SK-N-SH (cell line): ENCODE results near the gene PAPPA2. TPM values are rescaled to one million over a fixed set of nuclear protein-coding genes. Genes with fewer than 3 reads are reported as not detected.
A peak's percentile ranks its signal among the peaks of the same experiment; 100 is the strongest.

Experiments
- CTCF ChIA-PET: fragments of 300-600, 350-600 bp; formaldehyde crosslinking; extraction: SDS; loops from one replicate; lab custom pipeline; 2021; lab: Yijun Ruan, JAX
- POLR2A ChIA-PET: fragments of 350-600 bp; sonication (Branson Sonifier 250); formaldehyde crosslinking; extraction: SDS; loops from one replicate; lab custom pipeline; 2020; ENCODE audit warnings: antibody characterized with exemption, inconsistent platforms; lab: Yijun Ruan, JAX
- DNase-seq: peaks from one replicate; pipeline ENCODE4 v3.0.0; 2012
- H2AFZ ChIP-seq: fragments of 200-600 bp; sonication (generic); 2 replicates; pipeline ENCODE4 v1.8.1; 2016; ENCODE audit warnings: antibody characterized with exemption, mild to moderate bottlenecking, low read depth
- H3F3A ChIP-seq: fragments of 200-600 bp; sonication (generic); replicated peaks from 2 replicates; pipeline ENCODE3; 2016; ENCODE audit warnings: antibody characterized with exemption, mild to moderate bottlenecking; ENCODE audit not compliant: insufficient read depth
- H3K27ac ChIP-seq, 2 experiments: fragments of 200-500 bp in 1 of 2; fragments of 200-600 bp in 1 of 2; sonication (Bioruptor generic) in 1 of 2; sonication (generic), shearing (Covaris generic) in 1 of 2; 2 replicates each; pipeline versions ENCODE4 v1.5.1 to v1.6.1; 2014 to 2016; ENCODE audit warnings: low read depth in 2 of 2, inconsistent platforms in 1 of 2, low read length in 1 of 2, mild to moderate bottlenecking in 1 of 2, mixed read lengths in 1 of 2
- H3K27me3 ChIP-seq: fragments of 200-600 bp; sonication (generic), shearing (Covaris generic); 2 replicates; pipeline ENCODE4 v1.6.1; 2016; ENCODE audit warnings: mixed run types; ENCODE audit not compliant: insufficient read depth
- H3K36me3 ChIP-seq, 2 experiments: fragments of 200-500 bp in 1 of 2; fragments of 200-600 bp in 1 of 2; sonication (Bioruptor generic) in 1 of 2; sonication (generic) in 1 of 2; replicated peaks in 1 of 2; 2 replicates each; pipeline versions ENCODE3 to v1.5.1; 2014 to 2016; ENCODE audit warnings: low read length in 1 of 2, mild to moderate bottlenecking in 1 of 2; ENCODE audit not compliant: insufficient read depth in 2 of 2, control insufficient read depth in 1 of 2
- H3K4me1 ChIP-seq, 2 experiments: fragments of 200-500 bp in 1 of 2; fragments of 200-600 bp in 1 of 2; sonication (Bioruptor generic) in 1 of 2; sonication (generic), shearing (Covaris generic) in 1 of 2; 2 replicates each; pipeline versions ENCODE4 v1.5.1 to v1.6.1; 2014 to 2016; ENCODE audit warnings: low read depth in 1 of 2, low read length in 1 of 2, mixed run types in 1 of 2; ENCODE audit not compliant: insufficient read depth in 2 of 2, control insufficient read depth in 1 of 2
- H3K4me2 ChIP-seq: fragments of 200-600 bp; sonication (generic), shearing (Covaris generic); 2 replicates; pipeline ENCODE4 v1.6.1; 2017; ENCODE audit warnings: mixed run types
- H3K4me3 ChIP-seq, 2 experiments: fragments of 200-500 bp in 1 of 2; fragments of 200-600 bp in 1 of 2; sonication (Bioruptor generic) in 1 of 2; sonication (generic), shearing (Covaris generic) in 1 of 2; 2 replicates each; pipeline versions ENCODE4 v1.5.1 to v1.8.1; 2014 to 2016; ENCODE audit warnings: low read depth in 2 of 2, inconsistent platforms in 1 of 2, low read length in 1 of 2, mild to moderate bottlenecking in 1 of 2, mixed read lengths in 1 of 2, moderate library complexity in 1 of 2
- H3K79me2 ChIP-seq: fragments of 200-600 bp; sonication (generic); 2 replicates; pipeline ENCODE4 v1.8.1; 2017; ENCODE audit warnings: mild to moderate bottlenecking; ENCODE audit not compliant: insufficient read depth
- H3K9ac ChIP-seq: fragments of 200-600 bp; sonication (generic); 2 replicates; pipeline ENCODE4 v1.6.1; 2017; ENCODE audit warnings: mixed run types
- H3K9me2 ChIP-seq: fragments of 200-600 bp; sonication (generic); 2 replicates; pipeline ENCODE4 v1.6.1; 2017; ENCODE audit warnings: mixed run types
- H3K9me3 ChIP-seq: fragments of 200-600 bp; sonication (generic); 2 replicates; pipeline ENCODE4 v1.6.1; 2017; ENCODE audit warnings: mixed run types, mild to moderate bottlenecking, moderate library complexity
- H4K20me1 ChIP-seq: fragments of 200-600 bp; sonication (generic); 2 replicates; pipeline ENCODE4 v1.6.1; 2017; ENCODE audit warnings: mild to moderate bottlenecking, mixed run types; ENCODE audit not compliant: insufficient read depth
- CHD2 ChIP-seq: fragments of 150-350 bp; IDR thresholded peaks from 2 replicates; pipeline ENCODE4 v1.6.1; 2018; ENCODE audit warnings: low read length; ENCODE audit not compliant: partially characterized antibody
- ELF1 ChIP-seq: IDR thresholded peaks from 2 replicates; pipeline ENCODE4 v1.4.0; 2012
- EP300 ChIP-seq, 2 experiments: IDR thresholded peaks; 2 replicates each; pipeline versions ENCODE4 v1.4.0 to v1.6.1; 2012; ENCODE audit warnings: borderline replicate concordance in 1 of 2, low read depth in 1 of 2, low read length in 1 of 2
- FOSL2 ChIP-seq: IDR thresholded peaks from 2 replicates; pipeline ENCODE4 v1.4.0; 2012; ENCODE audit warnings: low read depth, mild to moderate bottlenecking, moderate library complexity, borderline replicate concordance
- FOXJ3 ChIP-seq: sonication (generic); formaldehyde crosslinking; IDR thresholded peaks from 2 replicates; pipeline ENCODE4 v1.5.1; 2020; ENCODE audit warnings: mild to moderate bottlenecking, missing genetic modification reagents
- FOXM1 ChIP-seq: IDR thresholded peaks from 2 replicates; pipeline ENCODE4 v1.4.0; 2012; ENCODE audit warnings: low read depth, mild to moderate bottlenecking
- GABPA ChIP-seq: IDR thresholded peaks from 2 replicates; pipeline ENCODE4 v1.4.0; 2012; ENCODE audit warnings: low read depth, mild to moderate bottlenecking
- GATA2 ChIP-seq: sonication (generic); formaldehyde crosslinking; IDR thresholded peaks from 2 replicates; pipeline ENCODE4 v1.5.0; 2020; ENCODE audit warnings: mild to moderate bottlenecking, missing genetic modification reagents
- MEF2A ChIP-seq: IDR thresholded peaks from 2 replicates; pipeline ENCODE4 v1.4.0; 2012; ENCODE audit warnings: low read depth, borderline replicate concordance
- MXI1 ChIP-seq: IDR thresholded peaks from 2 replicates; pipeline ENCODE4 v1.6.1; 2012; ENCODE audit warnings: mild to moderate bottlenecking, low read depth, low read length, improper control_type of control experiment
- NFIC ChIP-seq: IDR thresholded peaks from 2 replicates; pipeline ENCODE4 v1.4.0; 2012; ENCODE audit warnings: borderline replicate concordance
- RAD21 ChIP-seq: IDR thresholded peaks from 2 replicates; pipeline ENCODE4 v1.6.1; 2012; ENCODE audit warnings: mild to moderate bottlenecking, low read length
- RCOR1 ChIP-seq: fragments of 150-350 bp; IDR thresholded peaks from 2 replicates; pipeline ENCODE4 v1.6.1; 2017; ENCODE audit warnings: antibody characterized with exemption, low read length
- RXRA ChIP-seq: IDR thresholded peaks from 2 replicates; pipeline ENCODE4 v1.4.0; 2012; ENCODE audit warnings: low read depth, mild to moderate bottlenecking, borderline replicate concordance
- SIN3A ChIP-seq: IDR thresholded peaks from 2 replicates; pipeline ENCODE4 v1.6.1; 2012; ENCODE audit warnings: low read depth, mild to moderate bottlenecking, low read length, moderate library complexity, borderline replicate concordance
- TCF12 ChIP-seq: IDR thresholded peaks from 2 replicates; pipeline ENCODE4 v1.4.0; 2012
- WGBS: methylation state at CpG from one replicate; pipeline ENCODE4 v1.1.6; 2017; ENCODE audit warnings: low lambda C conversion rate; 5-methylcytosine and 5-hydroxymethylcytosine counted together
- polyA plus RNA-seq, 3 experiments: library from polyadenylated mRNA; depleted of rRNA; stranded (reverse); fragments of >200 nt; gene quantifications; 2 replicates each; pipeline ENCODE4 v1.2.3, GENCODE V29; 2012
- TF ChIP-seq, protein P1 (sequence below): IDR thresholded peaks from 2 replicates; pipeline ENCODE4 v1.4.0; 2012; ENCODE audit warnings: low read depth, borderline replicate concordance
- TF ChIP-seq, protein P2 (sequence below): fragments of 150-350 bp; IDR thresholded peaks from 2 replicates; pipeline ENCODE4 v1.6.1; 2016; ENCODE audit warnings: mild to moderate bottlenecking, low read depth, low read length
- TF ChIP-seq, protein P3 (sequence below): IDR thresholded peaks from 2 replicates; pipeline ENCODE4 v1.4.0; 2012; ENCODE audit warnings: low read depth
- TF ChIP-seq, protein P4 (sequence below): IDR thresholded peaks from 2 replicates; pipeline ENCODE4 v1.6.1; 2012; ENCODE audit warnings: mild to moderate bottlenecking, low read depth, low read length, moderate library complexity

The PAPPA2 gene
- polyA plus RNA-seq, 1 of the 3 experiments (the other 2 are of a cell fraction) = 0.02 TPM

DNA sequence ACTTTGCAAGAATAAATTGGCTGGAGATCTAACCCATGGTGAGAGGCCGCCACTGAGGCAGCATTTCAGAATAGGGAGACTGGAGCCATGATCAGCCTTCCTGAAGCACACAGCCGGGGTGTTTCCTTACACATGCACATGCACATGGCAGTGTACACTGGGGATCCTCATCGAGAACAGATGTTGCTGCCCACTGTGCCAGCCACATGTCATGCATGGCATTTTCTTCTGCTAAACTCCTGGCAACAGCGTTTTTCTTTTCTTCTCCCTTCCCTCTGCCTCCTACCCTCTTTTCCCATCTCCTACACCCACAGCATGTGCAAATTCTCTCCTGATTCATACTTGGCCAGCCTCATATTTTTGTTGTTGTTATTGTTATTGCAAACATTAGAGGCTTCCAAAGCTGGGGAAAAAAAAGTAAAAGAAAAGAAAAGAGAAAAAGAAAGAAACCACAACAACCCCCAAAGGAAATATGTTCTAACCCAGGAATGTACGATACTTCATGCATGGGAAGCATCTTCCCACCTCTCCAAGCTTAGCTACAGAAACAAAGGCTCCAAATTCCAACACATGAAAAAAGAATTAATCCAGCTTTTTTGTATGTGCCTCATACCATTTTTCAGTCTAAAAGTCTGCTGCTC is 357.5 kb downstream of the PAPPA2 start:
- Histone ChIP-seq H3K27me3 (no peaks in the 10 kb centered on the region), H2AFZ (no peak overlapping the region), H3F3A (no peaks in the 10 kb centered on the region), H3K36me3 (no peaks in the 10 kb centered on the region), H3K9me2 (no peaks in the 10 kb centered on the region), H4K20me1 (no peaks in the 10 kb centered on the region)
- TF ChIP-seq MXI1 = no peak
- TF ChIP-seq, protein P1, sequence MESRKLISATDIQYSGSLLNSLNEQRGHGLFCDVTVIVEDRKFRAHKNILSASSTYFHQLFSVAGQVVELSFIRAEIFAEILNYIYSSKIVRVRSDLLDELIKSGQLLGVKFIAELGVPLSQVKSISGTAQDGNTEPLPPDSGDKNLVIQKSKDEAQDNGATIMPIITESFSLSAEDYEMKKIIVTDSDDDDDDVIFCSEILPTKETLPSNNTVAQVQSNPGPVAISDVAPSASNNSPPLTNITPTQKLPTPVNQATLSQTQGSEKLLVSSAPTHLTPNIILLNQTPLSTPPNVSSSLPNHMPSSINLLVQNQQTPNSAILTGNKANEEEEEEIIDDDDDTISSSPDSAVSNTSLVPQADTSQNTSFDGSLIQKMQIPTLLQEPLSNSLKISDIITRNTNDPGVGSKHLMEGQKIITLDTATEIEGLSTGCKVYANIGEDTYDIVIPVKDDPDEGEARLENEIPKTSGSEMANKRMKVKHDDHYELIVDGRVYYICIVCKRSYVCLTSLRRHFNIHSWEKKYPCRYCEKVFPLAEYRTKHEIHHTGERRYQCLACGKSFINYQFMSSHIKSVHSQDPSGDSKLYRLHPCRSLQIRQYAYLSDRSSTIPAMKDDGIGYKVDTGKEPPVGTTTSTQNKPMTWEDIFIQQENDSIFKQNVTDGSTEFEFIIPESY = no peak
- no peak for TF ChIP-seq SIN3A
- no peak for TF ChIP-seq FOSL2
- no peak for TF ChIP-seq TCF12
- TF ChIP-seq RXRA = no peak
- no peak for TF ChIP-seq CHD2
- TF ChIP-seq GABPA = no peak
- TF ChIP-seq ELF1 = no peak
- no peak for TF ChIP-seq MEF2A
- TF ChIP-seq, protein P2, sequence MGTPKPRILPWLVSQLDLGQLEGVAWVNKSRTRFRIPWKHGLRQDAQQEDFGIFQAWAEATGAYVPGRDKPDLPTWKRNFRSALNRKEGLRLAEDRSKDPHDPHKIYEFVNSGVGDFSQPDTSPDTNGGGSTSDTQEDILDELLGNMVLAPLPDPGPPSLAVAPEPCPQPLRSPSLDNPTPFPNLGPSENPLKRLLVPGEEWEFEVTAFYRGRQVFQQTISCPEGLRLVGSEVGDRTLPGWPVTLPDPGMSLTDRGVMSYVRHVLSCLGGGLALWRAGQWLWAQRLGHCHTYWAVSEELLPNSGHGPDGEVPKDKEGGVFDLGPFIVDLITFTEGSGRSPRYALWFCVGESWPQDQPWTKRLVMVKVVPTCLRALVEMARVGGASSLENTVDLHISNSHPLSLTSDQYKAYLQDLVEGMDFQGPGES = no peak
- TF ChIP-seq NFIC = no peak
- no peak for TF ChIP-seq FOXM1
- TF ChIP-seq, all 33 proteins: peak for 0
- no peaks in the 10 kb centered on the region for H3K79me2 ChIP-seq
- DNase-seq = no peak
- WGBS = 6% methylated on average over 4 of the region's 5 CpGs
- H3K9ac ChIP-seq = no peak overlapping the region
- POLR2A ChIA-PET = no interaction called here
- no peaks in the 10 kb centered on the region for H3K9me3 ChIP-seq
- no peak overlapping the region for H3K27ac ChIP-seq
- CTCF ChIA-PET = no interaction called here
- no peak overlapping the region for H3K4me3 ChIP-seq
- peaks cover 0 to 5% of the 10 kb centered on the region in 2 experiments; a peak in 1 of 4 replicates for H3K4me1 ChIP-seq
- no peak overlapping the region for H3K4me2 ChIP-seq

DNA sequence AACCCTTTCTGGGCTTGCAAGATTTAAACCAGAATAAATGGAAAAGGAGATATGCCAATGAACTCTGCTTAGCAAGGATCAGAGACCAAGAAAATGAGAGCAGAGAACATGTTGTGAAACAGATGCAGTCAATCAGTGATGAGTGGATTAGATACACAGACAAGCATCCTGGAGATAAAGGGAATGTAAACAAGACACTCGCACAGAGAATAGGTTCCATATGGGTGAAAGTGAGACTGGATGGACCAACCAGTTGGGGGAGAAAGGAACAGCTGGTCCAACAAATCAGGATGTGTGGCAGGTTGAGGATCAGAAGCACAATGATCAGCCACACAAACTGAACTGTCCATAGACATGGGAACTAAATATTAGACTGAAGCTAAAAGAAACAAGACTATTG is 363.3 kb downstream of the PAPPA2 start:
- H3K36me3 ChIP-seq = no peaks in the 10 kb centered on the region
- no peaks in the 10 kb centered on the region for H3K27me3 ChIP-seq
- no peak overlapping the region for H3K9ac ChIP-seq
- DNase-seq = peak; percentile 41
- H3F3A ChIP-seq = no peaks in the 10 kb centered on the region
- no peaks in the 10 kb centered on the region for H3K9me3 ChIP-seq
- H3K27ac ChIP-seq = no peak overlapping the region
- no peak overlapping the region for H3K4me3 ChIP-seq
- no peaks in the 10 kb centered on the region for H4K20me1 ChIP-seq
- H3K4me1 ChIP-seq = peaks cover 0 to 11% of the 10 kb centered on the region in 2 experiments; a peak in 2 of 4 replicates
- H2AFZ ChIP-seq = no peak overlapping the region
- CTCF ChIA-PET = interaction anchor here (0.6 to 1.6 kb wide), 3 partner anchors 56 to 266 kb away, joined by 3 to 5 read pairs (median 5); no protein-coding TSS in a partner anchor
- H3K79me2 ChIP-seq = no peaks in the 10 kb centered on the region
- peak; percentile 46 for TF ChIP-seq TCF12
- peak; percentile 92 for TF ChIP-seq GATA2 (CRISPR knock-in tag)
- TF ChIP-seq MEF2A = no peak
- TF ChIP-seq, protein P3, sequence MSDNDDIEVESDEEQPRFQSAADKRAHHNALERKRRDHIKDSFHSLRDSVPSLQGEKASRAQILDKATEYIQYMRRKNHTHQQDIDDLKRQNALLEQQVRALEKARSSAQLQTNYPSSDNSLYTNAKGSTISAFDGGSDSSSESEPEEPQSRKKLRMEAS = no peak
- peak; percentile 75 for TF ChIP-seq CHD2
- peak; percentile 6; the same call in 1 of the 2 replicates for TF ChIP-seq RAD21
- peak in 1 of 2 experiments; percentile 95; a peak in 2 of 4 replicates for TF ChIP-seq EP300 (IDR thresholded peaks at IDR 0.05; ENCODE audit: borderline replicate concordance in 1 of 2, low read depth in 1 of 2, low read length in 1 of 2)
- peak; percentile 86 for TF ChIP-seq FOXJ3
- TF ChIP-seq, protein P4, sequence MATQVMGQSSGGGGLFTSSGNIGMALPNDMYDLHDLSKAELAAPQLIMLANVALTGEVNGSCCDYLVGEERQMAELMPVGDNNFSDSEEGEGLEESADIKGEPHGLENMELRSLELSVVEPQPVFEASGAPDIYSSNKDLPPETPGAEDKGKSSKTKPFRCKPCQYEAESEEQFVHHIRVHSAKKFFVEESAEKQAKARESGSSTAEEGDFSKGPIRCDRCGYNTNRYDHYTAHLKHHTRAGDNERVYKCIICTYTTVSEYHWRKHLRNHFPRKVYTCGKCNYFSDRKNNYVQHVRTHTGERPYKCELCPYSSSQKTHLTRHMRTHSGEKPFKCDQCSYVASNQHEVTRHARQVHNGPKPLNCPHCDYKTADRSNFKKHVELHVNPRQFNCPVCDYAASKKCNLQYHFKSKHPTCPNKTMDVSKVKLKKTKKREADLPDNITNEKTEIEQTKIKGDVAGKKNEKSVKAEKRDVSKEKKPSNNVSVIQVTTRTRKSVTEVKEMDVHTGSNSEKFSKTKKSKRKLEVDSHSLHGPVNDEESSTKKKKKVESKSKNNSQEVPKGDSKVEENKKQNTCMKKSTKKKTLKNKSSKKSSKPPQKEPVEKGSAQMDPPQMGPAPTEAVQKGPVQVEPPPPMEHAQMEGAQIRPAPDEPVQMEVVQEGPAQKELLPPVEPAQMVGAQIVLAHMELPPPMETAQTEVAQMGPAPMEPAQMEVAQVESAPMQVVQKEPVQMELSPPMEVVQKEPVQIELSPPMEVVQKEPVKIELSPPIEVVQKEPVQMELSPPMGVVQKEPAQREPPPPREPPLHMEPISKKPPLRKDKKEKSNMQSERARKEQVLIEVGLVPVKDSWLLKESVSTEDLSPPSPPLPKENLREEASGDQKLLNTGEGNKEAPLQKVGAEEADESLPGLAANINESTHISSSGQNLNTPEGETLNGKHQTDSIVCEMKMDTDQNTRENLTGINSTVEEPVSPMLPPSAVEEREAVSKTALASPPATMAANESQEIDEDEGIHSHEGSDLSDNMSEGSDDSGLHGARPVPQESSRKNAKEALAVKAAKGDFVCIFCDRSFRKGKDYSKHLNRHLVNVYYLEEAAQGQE = no peak
- TF ChIP-seq RCOR1 = peak; percentile 90; the same call in 1 of the 2 replicates
- TF ChIP-seq, all 33 proteins: peak for 7
- POLR2A ChIA-PET = no interaction called here
- WGBS = 0% methylated on average over 1 of the region's 1 CpG
- no peak overlapping the region for H3K4me2 ChIP-seq
- H3K9me2 ChIP-seq = no peaks in the 10 kb centered on the region
